HepG2 (cell line): ENCODE results near the gene GNA12. TPM values are rescaled to one million over a fixed set of nuclear protein-coding genes. Genes with fewer than 3 reads are reported as not detected.

Experiments used
- CHCHD3 ChIP-seq: sonication (generic); formaldehyde crosslinking; IDR thresholded peaks from 2 replicates; pipeline ENCODE4 v1.8.0; 2022; ENCODE audit warnings: mild to moderate bottlenecking, missing genetic modification reagents, moderate library complexity
- MXD3 ChIP-seq: IDR thresholded peaks from 2 replicates; pipeline ENCODE4 v1.6.1; 2016; ENCODE audit warnings: mild to moderate bottlenecking, missing biosample characterization, missing genetic modification reagents
- NCOA1 ChIP-seq: sonication (generic); formaldehyde crosslinking; IDR thresholded peaks from 2 replicates; pipeline ENCODE4 v1.9.0; 2021; ENCODE audit warnings: missing genetic modification reagents
- NFE2 ChIP-seq: sonication (generic); formaldehyde crosslinking; IDR thresholded peaks from 2 replicates; pipeline ENCODE4 v1.4.0; 2020; ENCODE audit warnings: missing genetic modification reagents
- NR2F1 ChIP-seq, 2 experiments: fragments of 450-650 bp in 1 of 2; formaldehyde crosslinking in 1 of 2; IDR thresholded peaks; 2 replicates each; pipeline versions ENCODE4 v1.5.0 to v1.6.1; 2016 to 2020; ENCODE audit warnings: mild to moderate bottlenecking in 1 of 2, missing compliant biosample characterization in 1 of 2, missing genetic modification reagents in 1 of 2, moderate library complexity in 1 of 2
- PHF20 ChIP-seq: sonication (generic); formaldehyde crosslinking; IDR thresholded peaks from 2 replicates; pipeline ENCODE4 v1.5.0; 2020; ENCODE audit warnings: mild to moderate bottlenecking, missing genetic modification reagents
- PHF21A ChIP-seq: sonication (generic); formaldehyde crosslinking; IDR thresholded peaks from 2 replicates; pipeline ENCODE4 v1.5.0; 2020; ENCODE audit warnings: mild to moderate bottlenecking, missing genetic modification reagents
- SALL1 ChIP-seq: sonication (generic); formaldehyde crosslinking; IDR thresholded peaks from 2 replicates; pipeline ENCODE4 v1.8.0; 2022; ENCODE audit warnings: mild to moderate bottlenecking, missing genetic modification reagents
- SMYD3 ChIP-seq: sonication (generic); formaldehyde crosslinking; IDR thresholded peaks from 2 replicates; pipeline ENCODE4 v1.8.1; 2023; ENCODE audit warnings: mild to moderate bottlenecking, missing genetic modification reagents
- SP5 ChIP-seq: IDR thresholded peaks from 2 replicates; pipeline ENCODE4 v1.6.1; 2016; ENCODE audit warnings: low read depth, borderline replicate concordance
- STAG1 ChIP-seq: sonication (generic); formaldehyde crosslinking; IDR thresholded peaks from 2 replicates; pipeline ENCODE4 v1.4.0; 2020; ENCODE audit warnings: missing genetic modification reagents
- ZBTB7B ChIP-seq: sonication (generic); formaldehyde crosslinking; IDR thresholded peaks from 2 replicates; pipeline ENCODE4 v1.4.0; 2020; ENCODE audit warnings: missing genetic modification reagents
- ZNF12 ChIP-seq: sonication (generic); formaldehyde crosslinking; IDR thresholded peaks from 2 replicates; pipeline ENCODE4 v1.5.0; 2020; ENCODE audit warnings: missing genetic modification reagents
- ZNF136 ChIP-seq: sonication (generic); formaldehyde crosslinking; IDR thresholded peaks from 2 replicates; pipeline ENCODE4 v1.8.1; 2022; ENCODE audit warnings: low read depth, mild to moderate bottlenecking, moderate library complexity, missing genetic modification reagents
- ZNF547 ChIP-seq: sonication (generic); formaldehyde crosslinking; IDR thresholded peaks from 2 replicates; pipeline ENCODE4 v1.5.1; 2020; ENCODE audit warnings: mild to moderate bottlenecking, missing genetic modification reagents
- ZNF670 ChIP-seq: sonication (generic); formaldehyde crosslinking; IDR thresholded peaks from 2 replicates; pipeline ENCODE4 v1.8.0; 2022; ENCODE audit warnings: mild to moderate bottlenecking, missing genetic modification reagents, borderline replicate concordance
- ZNF709 ChIP-seq: sonication (generic); formaldehyde crosslinking; IDR thresholded peaks from 2 replicates; pipeline ENCODE4 v1.5.0; 2020; ENCODE audit warnings: mild to moderate bottlenecking, missing genetic modification reagents
- ZSCAN25 ChIP-seq: sonication (generic); formaldehyde crosslinking; IDR thresholded peaks from 2 replicates; pipeline ENCODE4 v1.8.0; 2022; ENCODE audit warnings: mild to moderate bottlenecking, missing genetic modification reagents
- ZSCAN31 ChIP-seq: sonication (generic); formaldehyde crosslinking; IDR thresholded peaks from 2 replicates; pipeline ENCODE4 v1.5.0; 2020; ENCODE audit warnings: low read depth, mild to moderate bottlenecking, missing genetic modification reagents
- polyA plus RNA-seq, 8 experiments: library from polyadenylated mRNA; depleted of rRNA in 3 of 8; stranded (reverse) in 7 of 8; unstranded in 1 of 8; fragments of >200 nt; fragmentation: Illumina TruSeq in 4 of 8; extraction: Trizol in 4 of 8; gene quantifications; 2 replicates each; pipeline versions ENCODE4 v1.2.1 to v1.2.3, GENCODE V29; 2011 to 2016; ENCODE audit warnings: low read depth in 4 of 8, missing spikeins in 1 of 8, mixed read lengths in 1 of 8; ENCODE audit not compliant: insufficient read depth in 1 of 8
- total RNA-seq, 5 experiments: library from RNA; depleted of rRNA; stranded (reverse); fragments of >200 nt; fragmentation: Illumina TruSeq; extraction: Trizol; gene quantifications; 2 replicates each; pipeline ENCODE4 v1.2.3, GENCODE V29; 2016; ENCODE audit warnings: low read depth in 1 of 5
- TF ChIP-seq, protein P1 (sequence below): sonication (generic); formaldehyde crosslinking; IDR thresholded peaks from 2 replicates; pipeline ENCODE4 v1.5.1; 2020; ENCODE audit warnings: mild to moderate bottlenecking, moderate library complexity, missing genetic modification reagents
- TF ChIP-seq, protein P2 (sequence below): sonication (generic); formaldehyde crosslinking; IDR thresholded peaks from 2 replicates; pipeline ENCODE4 v1.5.1; 2020; ENCODE audit warnings: missing genetic modification reagents, mild to moderate bottlenecking, borderline replicate concordance
- TF ChIP-seq, protein P3 (sequence below): IDR thresholded peaks from 2 replicates; pipeline ENCODE4 v1.6.1; 2016; ENCODE audit warnings: missing genetic modification reagents, missing compliant biosample characterization
- TF ChIP-seq, protein P4 (sequence below): sonication (generic); formaldehyde crosslinking; IDR thresholded peaks from 2 replicates; pipeline ENCODE4 v1.5.0; 2020; ENCODE audit warnings: missing genetic modification reagents

The GNA12 gene
- total and polyA plus RNA-seq, 2 of the 13 experiments (the other 11 are each of a cell fraction or from before 2014, with no cell fraction given), result 16.2 to 50.9 TPM

GRCh38 chr7:2820508-2820934, 23.6 kb downstream of the GNA12 start (continued):
- TF ChIP-seq, protein P1, sequence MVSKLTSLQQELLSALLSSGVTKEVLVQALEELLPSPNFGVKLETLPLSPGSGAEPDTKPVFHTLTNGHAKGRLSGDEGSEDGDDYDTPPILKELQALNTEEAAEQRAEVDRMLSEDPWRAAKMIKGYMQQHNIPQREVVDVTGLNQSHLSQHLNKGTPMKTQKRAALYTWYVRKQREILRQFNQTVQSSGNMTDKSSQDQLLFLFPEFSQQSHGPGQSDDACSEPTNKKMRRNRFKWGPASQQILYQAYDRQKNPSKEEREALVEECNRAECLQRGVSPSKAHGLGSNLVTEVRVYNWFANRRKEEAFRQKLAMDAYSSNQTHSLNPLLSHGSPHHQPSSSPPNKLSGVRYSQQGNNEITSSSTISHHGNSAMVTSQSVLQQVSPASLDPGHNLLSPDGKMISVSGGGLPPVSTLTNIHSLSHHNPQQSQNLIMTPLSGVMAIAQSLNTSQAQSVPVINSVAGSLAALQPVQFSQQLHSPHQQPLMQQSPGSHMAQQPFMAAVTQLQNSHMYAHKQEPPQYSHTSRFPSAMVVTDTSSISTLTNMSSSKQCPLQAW (CRISPR knock-in tag), result peak; percentile 56
- TF ChIP-seq ZBTB7B (CRISPR knock-in tag), result peak; percentile 52; the same call in 1 of the 2 replicates
- TF ChIP-seq, protein P2, sequence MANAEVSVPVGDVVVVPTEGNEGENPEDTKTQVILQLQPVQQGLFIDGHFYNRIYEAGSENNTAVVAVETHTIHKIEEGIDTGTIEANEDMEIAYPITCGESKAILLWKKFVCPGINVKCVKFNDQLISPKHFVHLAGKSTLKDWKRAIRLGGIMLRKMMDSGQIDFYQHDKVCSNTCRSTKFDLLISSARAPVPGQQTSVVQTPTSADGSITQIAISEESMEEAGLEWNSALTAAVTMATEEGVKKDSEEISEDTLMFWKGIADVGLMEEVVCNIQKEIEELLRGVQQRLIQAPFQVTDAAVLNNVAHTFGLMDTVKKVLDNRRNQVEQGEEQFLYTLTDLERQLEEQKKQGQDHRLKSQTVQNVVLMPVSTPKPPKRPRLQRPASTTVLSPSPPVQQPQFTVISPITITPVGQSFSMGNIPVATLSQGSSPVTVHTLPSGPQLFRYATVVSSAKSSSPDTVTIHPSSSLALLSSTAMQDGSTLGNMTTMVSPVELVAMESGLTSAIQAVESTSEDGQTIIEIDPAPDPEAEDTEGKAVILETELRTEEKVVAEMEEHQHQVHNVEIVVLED (CRISPR knock-in tag), result no peak
- TF ChIP-seq NFE2 (CRISPR knock-in tag), result no peak
- peak; percentile 90 for TF ChIP-seq ZSCAN25 (CRISPR knock-in tag)
- TF ChIP-seq ZNF136, result no peak
- no peak for TF ChIP-seq SMYD3 (CRISPR knock-in tag)
- peak; percentile 76 for TF ChIP-seq SALL1 (CRISPR knock-in tag)
- TF ChIP-seq ZNF547 (CRISPR knock-in tag), result no peak
- peak; percentile 53; the same call in 1 of the 2 replicates for TF ChIP-seq ZNF12 (CRISPR knock-in tag)
- TF ChIP-seq CHCHD3 (CRISPR knock-in tag), result no peak
- no peak for TF ChIP-seq ZSCAN31 (CRISPR knock-in tag)
- no peak for TF ChIP-seq PHF20 (CRISPR knock-in tag)
- TF ChIP-seq NR2F1 (CRISPR knock-in tag; IDR thresholded peaks at IDR 0.05), result no peak
- no peak for TF ChIP-seq ZNF709 (CRISPR knock-in tag)
- no peak for TF ChIP-seq STAG1
- TF ChIP-seq SP5 (CRISPR knock-in tag), result no peak
- TF ChIP-seq, protein P3, sequence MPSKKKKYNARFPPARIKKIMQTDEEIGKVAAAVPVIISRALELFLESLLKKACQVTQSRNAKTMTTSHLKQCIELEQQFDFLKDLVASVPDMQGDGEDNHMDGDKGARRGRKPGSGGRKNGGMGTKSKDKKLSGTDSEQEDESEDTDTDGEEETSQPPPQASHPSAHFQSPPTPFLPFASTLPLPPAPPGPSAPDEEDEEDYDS (CRISPR knock-in tag), result 0 out of 2 replicates have a peak, but pooled peaks have one; percentile 27
- no peak for TF ChIP-seq NCOA1 (CRISPR knock-in tag)
- no peak for TF ChIP-seq MXD3 (CRISPR knock-in tag)
- TF ChIP-seq PHF21A (CRISPR knock-in tag), result 0 out of 2 replicates have a peak, but pooled peaks have one; percentile 38
- no peak for TF ChIP-seq ZNF670
- TF ChIP-seq, protein P4, sequence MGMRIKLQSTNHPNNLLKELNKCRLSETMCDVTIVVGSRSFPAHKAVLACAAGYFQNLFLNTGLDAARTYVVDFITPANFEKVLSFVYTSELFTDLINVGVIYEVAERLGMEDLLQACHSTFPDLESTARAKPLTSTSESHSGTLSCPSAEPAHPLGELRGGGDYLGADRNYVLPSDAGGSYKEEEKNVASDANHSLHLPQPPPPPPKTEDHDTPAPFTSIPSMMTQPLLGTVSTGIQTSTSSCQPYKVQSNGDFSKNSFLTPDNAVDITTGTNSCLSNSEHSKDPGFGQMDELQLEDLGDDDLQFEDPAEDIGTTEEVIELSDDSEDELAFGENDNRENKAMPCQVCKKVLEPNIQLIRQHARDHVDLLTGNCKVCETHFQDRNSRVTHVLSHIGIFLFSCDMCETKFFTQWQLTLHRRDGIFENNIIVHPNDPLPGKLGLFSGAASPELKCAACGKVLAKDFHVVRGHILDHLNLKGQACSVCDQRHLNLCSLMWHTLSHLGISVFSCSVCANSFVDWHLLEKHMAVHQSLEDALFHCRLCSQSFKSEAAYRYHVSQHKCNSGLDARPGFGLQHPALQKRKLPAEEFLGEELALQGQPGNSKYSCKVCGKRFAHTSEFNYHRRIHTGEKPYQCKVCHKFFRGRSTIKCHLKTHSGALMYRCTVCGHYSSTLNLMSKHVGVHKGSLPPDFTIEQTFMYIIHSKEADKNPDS, result no peak
